HepG2 (cell line): ENCODE measurements around the gene ITPR1. TPM values are rescaled to one million over a fixed set of nuclear protein-coding genes. Genes with fewer than 3 reads are reported as not detected.
A peak's percentile ranks its signal among the peaks of the same experiment; 100 is the strongest.

Experiments
- ATAC-seq: fragments of 200-7000 bp; cut with Tn5 transposase; 3 replicates; pipeline ENCODE4 v1.9.1; 2020; ENCODE audit warnings: mild to moderate bottlenecking, moderate library complexity
- BruUV-seq: library from RNA; stranded (reverse); fragments of 400-500 nt; replicated peaks from 2 replicates; lab custom pipeline; 2021; lab: Mats Ljungman, UMichigan
- CTCF ChIA-PET: fragments of 300-600 bp; formaldehyde crosslinking; extraction: SDS; loops from one replicate; lab custom pipeline; 2021; ENCODE audit warnings: low total read pairs, inconsistent platforms, low intra/inter-chr PET ratio; lab: Yijun Ruan, JAX
- POLR2A ChIA-PET: fragments of 350-600 bp; sonication (Branson Sonifier 250); formaldehyde crosslinking; loops from one replicate; lab custom pipeline; 2020; ENCODE audit warnings: antibody characterized with exemption, inconsistent platforms; lab: Yijun Ruan, JAX
- DNase-seq: peaks from one replicate; pipeline ENCODE4 v3.0.0-alpha.2; 2015; ENCODE audit warnings: low spot score
- FAIRE-seq: peaks from 3 replicates; lab custom pipeline; 2011; peaks lifted over from hg19 to GRCh38; lab: Jason Lieb, UNC
- H2AFZ ChIP-seq: one replicate; pipeline ENCODE4 v1.6.1; 2011; ENCODE audit warnings: low read length, inconsistent platforms
- H3K27ac ChIP-seq: fragments of 300-600 bp; 3 replicates; pipeline ENCODE4 v1.8.0; 2011; ENCODE audit warnings: mixed run types, mild to moderate bottlenecking, mixed read lengths, low read length, inconsistent platforms; ENCODE audit not compliant: insufficient read depth; ENCODE audit errors: extremely low read length
- H3K27me3 ChIP-seq, 2 experiments: fragments of 200-600 bp in 1 of 2; 2 replicates in 1 of 2; 3 replicates in 1 of 2; pipeline versions ENCODE4 v1.6.0 to v1.8.0; 2011; ENCODE audit warnings: low read length in 2 of 2, mild to moderate bottlenecking in 2 of 2, moderate library complexity in 2 of 2, inconsistent platforms in 1 of 2; ENCODE audit not compliant: insufficient read depth in 2 of 2, control insufficient read depth in 1 of 2
- H3K36me3 ChIP-seq, 2 experiments: fragments of 200-600 bp in 1 of 2; replicated peaks in 1 of 2; 2 replicates in 1 of 2; 3 replicates in 1 of 2; pipeline versions ENCODE4 v1.5.1 to v1.8.0; 2011; ENCODE audit warnings: low read length in 2 of 2, inconsistent platforms in 1 of 2; ENCODE audit not compliant: insufficient read depth in 2 of 2, control insufficient read depth in 1 of 2
- H3K4me1 ChIP-seq: 2 replicates; pipeline ENCODE4 v1.5.1; 2012; ENCODE audit warnings: low read length, inconsistent platforms; ENCODE audit not compliant: insufficient read depth
- H3K4me2 ChIP-seq: 2 replicates; pipeline ENCODE4 v1.6.0; 2011; ENCODE audit warnings: low read depth, low read length, inconsistent platforms
- H3K4me3 ChIP-seq, 3 experiments: fragments of 200-600 bp in 1 of 3; sonication (generic), shearing (Covaris generic) in 1 of 3; replicated peaks in 1 of 3; 2 replicates each; pipeline ENCODE4 v1.5.1; 2011 to 2016; ENCODE audit warnings: low read length in 3 of 3, inconsistent platforms in 2 of 3, low read depth in 2 of 3, mild to moderate bottlenecking in 2 of 3, control low read depth in 1 of 3, mixed read lengths in 1 of 3; ENCODE audit not compliant: insufficient read depth in 1 of 3
- H3K79me2 ChIP-seq: one replicate; pipeline ENCODE4 v1.6.1; 2011; ENCODE audit warnings: low read length, inconsistent platforms; ENCODE audit not compliant: insufficient read depth
- H3K9ac ChIP-seq: 2 replicates; pipeline ENCODE4 v1.6.0; 2011; ENCODE audit warnings: mild to moderate bottlenecking, low read depth, low read length, inconsistent platforms; ENCODE audit not compliant: insufficient read depth
- H3K9me3 ChIP-seq: 2 replicates; pipeline ENCODE4 v1.5.1; 2012; ENCODE audit warnings: mild to moderate bottlenecking, low read length
- H4K20me1 ChIP-seq: 2 replicates; pipeline ENCODE4 v1.6.0; 2011; ENCODE audit warnings: inconsistent platforms, mild to moderate bottlenecking, low read length, moderate library complexity; ENCODE audit not compliant: insufficient read depth
- ETS1 ChIP-seq: sonication (generic); formaldehyde crosslinking; IDR thresholded peaks from 2 replicates; pipeline ENCODE4 v1.4.0; 2020; ENCODE audit warnings: missing genetic modification reagents
- MTF2 ChIP-seq: sonication (generic); formaldehyde crosslinking; IDR thresholded peaks from 2 replicates; pipeline ENCODE4 v1.5.0; 2020; ENCODE audit warnings: missing genetic modification reagents, borderline replicate concordance
- MYPOP ChIP-seq: sonication (generic); formaldehyde crosslinking; IDR thresholded peaks from 2 replicates; pipeline ENCODE4 v1.8.1; 2023; ENCODE audit warnings: mild to moderate bottlenecking, moderate library complexity, missing genetic modification reagents
- SP1 ChIP-seq, 2 experiments: fragments of 450-650 bp in 1 of 2; sonication (generic) in 1 of 2; formaldehyde crosslinking in 1 of 2; IDR thresholded peaks; 2 replicates each; pipeline versions ENCODE4 v1.4.0 to v1.6.1; 2016 to 2020; ENCODE audit warnings: missing genetic modification reagents in 1 of 2
- U2AF1 ChIP-seq: fragments of 200-400 bp; formaldehyde crosslinking; optimal IDR thresholded peaks from 2 replicates; pipeline ENCODE3; 2017; ENCODE audit warnings: mild to moderate bottlenecking, low read depth, low read length
- ZBTB34 ChIP-seq: sonication (generic); formaldehyde crosslinking; IDR thresholded peaks from 2 replicates; pipeline ENCODE4 v1.8.0; 2022; ENCODE audit warnings: mild to moderate bottlenecking, missing genetic modification reagents
- ZFP41 ChIP-seq: sonication (generic); formaldehyde crosslinking; IDR thresholded peaks from 2 replicates; pipeline ENCODE4 v1.4.0; 2020; ENCODE audit warnings: mild to moderate bottlenecking, missing genetic modification reagents, borderline replicate concordance
- ZNF44 ChIP-seq: sonication (generic); formaldehyde crosslinking; IDR thresholded peaks from 2 replicates; pipeline ENCODE4 v1.5.1; 2020; ENCODE audit warnings: mild to moderate bottlenecking, missing genetic modification reagents
- ZNF572 ChIP-seq: sonication (generic); formaldehyde crosslinking; IDR thresholded peaks from 2 replicates; pipeline ENCODE4 v1.5.1; 2020; ENCODE audit warnings: mild to moderate bottlenecking, missing genetic modification reagents
- ZNF660 ChIP-seq: sonication (generic); formaldehyde crosslinking; IDR thresholded peaks from 2 replicates; pipeline ENCODE4 v1.5.1; 2020; ENCODE audit warnings: mild to moderate bottlenecking, low read depth, missing genetic modification reagents, borderline replicate concordance
- ZNF740 ChIP-seq: sonication (generic); formaldehyde crosslinking; IDR thresholded peaks from 2 replicates; pipeline ENCODE4 v1.4.0; 2020; ENCODE audit warnings: missing genetic modification reagents
- ZNF776 ChIP-seq: sonication (generic); formaldehyde crosslinking; IDR thresholded peaks from 2 replicates; pipeline ENCODE4 v1.4.0; 2020; ENCODE audit warnings: mild to moderate bottlenecking, missing genetic modification reagents
- ZNF816 ChIP-seq: sonication (generic); formaldehyde crosslinking; IDR thresholded peaks from 2 replicates; pipeline ENCODE4 v1.8.0; 2022; ENCODE audit warnings: missing genetic modification reagents, mild to moderate bottlenecking, borderline replicate concordance
- WGBS: methylation state at CpG from one replicate; pipeline ENCODE4 v1.1.6; 2017; ENCODE audit warnings: low lambda C conversion rate; 5-methylcytosine and 5-hydroxymethylcytosine counted together
- in situ Hi-C: cut with HindIII; loops from 2 replicates; pipeline ENCODE4 v1.10.0; 2017; ENCODE audit warnings: low pct_unique_long_range_greater_than_20kb; ENCODE audit not compliant: extremely low pct_ligation_motif_present
- intact Hi-C: fragments of 100-400 bp; cut with micrococcal nuclease; formaldehyde crosslinking; loops from one replicate; pipeline ENCODE4 v1.10.0; 2022; ENCODE audit not compliant: unreplicated experiment
- polyA plus RNA-seq, 8 experiments: library from polyadenylated mRNA; depleted of rRNA in 3 of 8; stranded (reverse) in 7 of 8; unstranded in 1 of 8; fragments of >200 nt; fragmentation: Illumina TruSeq in 4 of 8; extraction: Trizol in 4 of 8; gene quantifications; 2 replicates each; pipeline versions ENCODE4 v1.2.1 to v1.2.3, GENCODE V29; 2011 to 2016; ENCODE audit warnings: low read depth in 4 of 8, missing spikeins in 1 of 8, mixed read lengths in 1 of 8; ENCODE audit not compliant: insufficient read depth in 1 of 8
- total RNA-seq, 5 experiments: library from RNA; depleted of rRNA; stranded (reverse); fragments of >200 nt; fragmentation: Illumina TruSeq; extraction: Trizol; gene quantifications; 2 replicates each; pipeline ENCODE4 v1.2.3, GENCODE V29; 2016; ENCODE audit warnings: low read depth in 1 of 5

Gene ITPR1
- total and polyA plus RNA-seq, 2 of the 13 experiments (the other 11 are each of a cell fraction or from before 2014, with no cell fraction given), result 10.0 to 11.4 TPM

- TF ChIP-seq MTF2 (CRISPR knock-in tag), result 0 out of 2 replicates have a peak, but pooled peaks have one; percentile 45
- TF ChIP-seq ZNF776, result no peak
- TF ChIP-seq ZNF660, result no peak
- no peak for TF ChIP-seq U2AF1
- TF ChIP-seq SP1 (IDR thresholded peaks at IDR 0.05), result no peak
- no peak for TF ChIP-seq SP1 (CRISPR knock-in tag; IDR thresholded peaks at IDR 0.05)
- TF ChIP-seq ETS1 (CRISPR knock-in tag), result no peak
- TF ChIP-seq, all 625 proteins: peak for 28
Measured at GRCh38 chr3:4492208-4493013, 737 bp upstream of the ITPR1 start (continued).

- in situ Hi-C loops (no loop called here), intact Hi-C loops (loop anchor here (1.0 to 10.0 kb wide), 5 partner anchors 13 to 141 kb away; partner anchors contain the start of gene SUMF1)
- Histone ChIP-seq H3K9ac (peak overlapping the region; percentile 75; the same call in 1 of the 2 replicates), H3K79me2 (peaks cover 4% of the 10 kb centered on the region), H3K36me3 (no peaks in the 10 kb centered on the region; a peak in 1 of 5 replicates), H3K4me3 (peak overlapping the region; percentile 87 to 93 (median 92)), H3K27me3 (no peaks in the 10 kb centered on the region; a peak in 1 of 5 replicates), H3K4me1 (peaks cover 61% of the 10 kb centered on the region), H2AFZ (no peak overlapping the region), H3K27ac (no peak overlapping the region), H3K9me3 (no peaks in the 10 kb centered on the region), H3K4me2 (peak overlapping the region; percentile 89), H4K20me1 (no peaks in the 10 kb centered on the region)
- ATAC-seq (no peak), DNase-seq (no peak), FAIRE-seq (no peak)
- ChIA-PET POLR2A (interaction anchor here (0.8 to 3.3 kb wide), 17 partner anchors 13 to 695 kb away, joined by 3 to 120 read pairs (median 6); partner anchors contain the start of gene SUMF1), CTCF (no interaction called here)
- TF ChIP-seq ZNF740 (CRISPR knock-in tag) (0 out of 2 replicates have a peak, but pooled peaks have one; percentile 17), MYPOP (CRISPR knock-in tag) (peak; percentile 32; the same call in 1 of the 2 replicates), ZNF816 (CRISPR knock-in tag) (0 out of 2 replicates have a peak, but pooled peaks have one; percentile 12), ZNF44 (CRISPR knock-in tag) (no peak), ZFP41 (CRISPR knock-in tag) (no peak), ZBTB34 (no peak), ZNF572 (CRISPR knock-in tag) (no peak)
- TSS peak; percentile 69 for BruUV-seq
- WGBS, result 45% methylated on average over 28 of the region's 28 CpGs
Measured at GRCh38 chr3:4493941-4494894, 1.1 kb downstream of the ITPR1 start.
